KMS-11 (cell line): ENCODE results near the gene KCTD12.

ENCODE experiments used
- H2AFZ ChIP-seq: fragments of 200-600 bp; sonication (generic); 2 replicates; pipeline ENCODE4 v1.6.1; 2016; ENCODE audit warnings: antibody characterized with exemption, mixed run types, low read depth
- H3K27ac ChIP-seq: fragments of 200-600 bp; sonication (generic); 2 replicates; pipeline ENCODE4 v1.6.1; 2016; ENCODE audit warnings: mild to moderate bottlenecking, mixed run types
- H3K27me3 ChIP-seq: fragments of 200-600 bp; sonication (generic); 2 replicates; pipeline ENCODE4 v1.6.1; 2017; ENCODE audit warnings: mild to moderate bottlenecking, low read depth, mixed run types, moderate library complexity; ENCODE audit not compliant: insufficient read depth
- H3K36me3 ChIP-seq: fragments of 200-600 bp; sonication (generic); 2 replicates; pipeline ENCODE4 v1.6.1; 2017; ENCODE audit warnings: mild to moderate bottlenecking, mixed run types; ENCODE audit not compliant: insufficient read depth
- H3K4me1 ChIP-seq: fragments of 200-600 bp; sonication (generic); 2 replicates; pipeline ENCODE4 v1.6.1; 2016; ENCODE audit warnings: mild to moderate bottlenecking, low read depth, mixed run types; ENCODE audit not compliant: poor library complexity, severe bottlenecking
- H3K4me2 ChIP-seq: fragments of 200-600 bp; sonication (generic); 2 replicates; pipeline ENCODE4 v1.7.0; 2016; ENCODE audit warnings: mild to moderate bottlenecking, mixed run types
- H3K4me3 ChIP-seq: fragments of 200-600 bp; sonication (generic); IDR thresholded peaks from 2 replicates; pipeline ENCODE4 v1.6.1; 2017; ENCODE audit warnings: low read depth, low read length, mixed read lengths; ENCODE audit not compliant: insufficient read depth
- H3K79me2 ChIP-seq: fragments of 200-600 bp; sonication (generic); 2 replicates; pipeline ENCODE4 v1.6.1; 2016; ENCODE audit warnings: low read depth, mixed run types; ENCODE audit not compliant: insufficient read depth
- H3K9ac ChIP-seq: fragments of 200-600 bp; sonication (generic); 2 replicates; pipeline ENCODE4 v1.6.1; 2016; ENCODE audit warnings: mild to moderate bottlenecking, mixed run types
- H4K20me1 ChIP-seq: fragments of 200-600 bp; sonication (generic); 2 replicates; pipeline ENCODE4 v1.6.1; 2016; ENCODE audit warnings: mild to moderate bottlenecking, mixed run types; ENCODE audit not compliant: insufficient read depth
- CTCF ChIP-seq: fragments of 200-600 bp; sonication (generic); conservative IDR thresholded peaks from 2 replicates; pipeline ENCODE4 v1.6.1; 2017; ENCODE audit warnings: low read depth, mild to moderate bottlenecking, antibody characterized with exemption, low read length, moderate library complexity, mixed read lengths

The KCTD12 gene

GRCh38 chr13:76878043-76878442 is 8.2 kb downstream of the KCTD12 start:
- H3K4me1 ChIP-seq: peaks cover 9% of the 10 kb centered on the region
- H2AFZ ChIP-seq: no peak overlapping the region
- H3K4me3 ChIP-seq: no peak overlapping the region
- H3K27me3 ChIP-seq: no peaks in the 10 kb centered on the region
- H3K36me3 ChIP-seq: no peaks in the 10 kb centered on the region
- no peak overlapping the region for H3K27ac ChIP-seq
- no peak overlapping the region for H3K9ac ChIP-seq
- H3K4me2 ChIP-seq: no peak overlapping the region
- H3K79me2 ChIP-seq: 0 out of 2 replicates have a peak, but pooled peaks cover under 1% of the 10 kb centered on the region
- no peaks in the 10 kb centered on the region for H4K20me1 ChIP-seq
- TF ChIP-seq CTCF: no peak

- Histone ChIP-seq H3K4me1 (no peaks in the 10 kb centered on the region), H3K27me3 (no peaks in the 10 kb centered on the region), H3K9ac (no peak overlapping the region), H4K20me1 (no peaks in the 10 kb centered on the region), H3K27ac (no peak overlapping the region), H3K4me3 (no peak overlapping the region), H3K4me2 (no peak overlapping the region), H3K79me2 (no peaks in the 10 kb centered on the region), H2AFZ (no peak overlapping the region), H3K36me3 (no peaks in the 10 kb centered on the region)
- TF ChIP-seq CTCF: no peak
Observed at GRCh38 chr13:76875271-76875815, 10.9 kb downstream of the KCTD12 start.

GRCh38 chr13:76874479-76874878 is 11.7 kb downstream of the KCTD12 start:
- no peaks in the 10 kb centered on the region for H3K27me3 ChIP-seq
- no peak overlapping the region for H3K27ac ChIP-seq
- H3K9ac ChIP-seq: no peak overlapping the region
- no peak for TF ChIP-seq CTCF
- H2AFZ ChIP-seq: no peak overlapping the region
- H3K4me1 ChIP-seq: no peaks in the 10 kb centered on the region
- no peaks in the 10 kb centered on the region for H3K79me2 ChIP-seq
- no peak overlapping the region for H3K4me3 ChIP-seq
- no peak overlapping the region for H3K4me2 ChIP-seq
- H3K36me3 ChIP-seq: no peaks in the 10 kb centered on the region
- H4K20me1 ChIP-seq: no peaks in the 10 kb centered on the region

- H3K4me3 ChIP-seq: no peak overlapping the region
- no peaks in the 10 kb centered on the region for H3K27me3 ChIP-seq
- no peaks in the 10 kb centered on the region for H3K36me3 ChIP-seq
- no peak overlapping the region for H3K27ac ChIP-seq
- H3K9ac ChIP-seq: no peak overlapping the region
- no peaks in the 10 kb centered on the region for H4K20me1 ChIP-seq
- H3K4me1 ChIP-seq: no peaks in the 10 kb centered on the region
- no peak for TF ChIP-seq CTCF
- no peak overlapping the region for H3K4me2 ChIP-seq
- no peaks in the 10 kb centered on the region for H3K79me2 ChIP-seq
- no peak overlapping the region for H2AFZ ChIP-seq
Observed at GRCh38 chr13:76873445-76873844, 12.8 kb downstream of the KCTD12 start.

GRCh38 chr13:76872675-76873074 is 13.5 kb downstream of the KCTD12 start:
- Histone ChIP-seq H3K36me3 (no peaks in the 10 kb centered on the region), H3K79me2 (no peaks in the 10 kb centered on the region), H3K27me3 (no peaks in the 10 kb centered on the region), H4K20me1 (no peaks in the 10 kb centered on the region), H3K4me1 (no peaks in the 10 kb centered on the region), H2AFZ (no peak overlapping the region), H3K9ac (no peak overlapping the region), H3K27ac (no peak overlapping the region), H3K4me2 (no peak overlapping the region), H3K4me3 (no peak overlapping the region)
- TF ChIP-seq CTCF: no peak
